Esophagus squamous epithelium (tissue), 5 donors: ENCODE results near the gene KRT40. TPM values are rescaled to one million over a fixed set of nuclear protein-coding genes. Genes with fewer than 3 reads are reported as not detected.

Experiments
- DNase-seq: peaks from one replicate; lab custom pipeline; 2025; lab: John Stamatoyannopoulos, UW
- H3K27ac ChIP-seq, 4 donors: fragments of 200-600 bp; sonication (generic); one replicate each; pipeline ENCODE4 v1.5.1; 2016 to 2019; ENCODE audit warnings: mild to moderate bottlenecking in 1 of 4
- H3K27me3 ChIP-seq, 4 donors: fragments of 200-600 bp; sonication (generic); 1 replicate in 3 of 4; 2 replicates in 1 of 4; pipeline versions ENCODE4 v1.5.1 to v1.6.0; 2017 to 2021; ENCODE audit warnings: antibody characterized with exemption in 1 of 4
- H3K36me3 ChIP-seq, 3 donors: fragments of 200-600 bp; sonication (generic); one replicate each; pipeline ENCODE4 v1.5.1; 2016 to 2019
- H3K4me1 ChIP-seq, 3 donors: fragments of 200-600 bp; sonication (generic); one replicate each; pipeline ENCODE4 v1.5.1; 2017 to 2019
- H3K4me3 ChIP-seq, 4 donors: fragments of 200-600 bp; sonication (generic); 1 replicate in 3 of 4; 2 replicates in 1 of 4; pipeline ENCODE4 v1.5.1; 2016 to 2019; ENCODE audit warnings: mild to moderate bottlenecking in 2 of 4, moderate library complexity in 1 of 4
- H3K9me3 ChIP-seq, 3 donors: fragments of 200-600 bp; sonication (generic); one replicate each; pipeline ENCODE4 v1.5.1; 2016 to 2019
- POLR2A ChIP-seq, 4 donors: fragments of 450-650 bp; IDR thresholded peaks; one replicate each; pipeline ENCODE4 v1.6.1; 2017; ENCODE audit warnings: antibody characterized with exemption in 4 of 4, mild to moderate bottlenecking in 4 of 4, moderate library complexity in 3 of 4
- WGBS, 2 donors: methylation state at CpG; one replicate each; pipeline ENCODE4 v1.1.5; 2018; 5-methylcytosine and 5-hydroxymethylcytosine counted together
- intact Hi-C: fragments of 100-400 bp; cut with DNase I; formaldehyde crosslinking; loops from one replicate; pipeline ENCODE4 v1.15.0; 2022
- total RNA-seq, 4 donors: library from RNA; depleted of rRNA; stranded (reverse); fragments of >200 nt; gene quantifications; one replicate each; pipeline ENCODE4 v1.1.0, GENCODE V29; 2016
- TF ChIP-seq, protein P1 (sequence below), 6 experiments: fragments of 450-650 bp in 4 of 6; fragments of 200-600 bp in 2 of 6; sonication (generic) in 2 of 6; IDR thresholded peaks; one replicate each; pipeline ENCODE4 v1.5.1; 2016 to 2019; ENCODE audit warnings: antibody characterized with exemption in 6 of 6, mild to moderate bottlenecking in 4 of 6, moderate library complexity in 4 of 6
- donor health status: DM: yes; HTN: yes; CAD: no.

KRT40 gene
- total RNA-seq, 4 donors from 2014 or later, result 0.19 TPM; not detected in 3

DNA sequence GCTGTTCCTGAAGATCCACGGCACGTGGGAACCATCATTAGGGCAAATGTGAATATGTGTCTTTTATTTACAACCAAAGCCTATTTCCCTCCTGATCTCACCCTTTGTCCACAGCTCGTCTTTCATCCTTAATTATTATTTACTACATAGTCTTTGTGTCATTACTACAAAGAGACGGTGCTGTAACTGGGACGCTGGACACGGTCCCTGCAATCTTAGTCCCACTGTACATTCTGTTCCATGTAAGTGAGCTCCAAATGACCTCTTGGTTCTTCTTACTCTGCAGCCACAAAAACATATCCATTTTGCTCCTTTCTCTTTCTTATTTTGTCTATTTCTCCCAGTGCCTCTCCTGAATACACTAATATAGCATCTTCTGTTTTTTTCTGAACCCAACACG lies 34.0 kb downstream of the KRT40 start:
- Histone ChIP-seq H3K4me3 (no peak overlapping the region), H3K4me1 (peaks cover 0 to 30% (median 9%) of the 10 kb centered on the region in 3 donors), H3K27ac (no peak overlapping the region), H3K9me3 (no peaks in the 10 kb centered on the region), H3K36me3 (no peaks in the 10 kb centered on the region), H3K27me3 (peaks cover 0 to 55% (median 0%) of the 10 kb centered on the region in 4 donors)
- DNase-seq, result no peak
- TF ChIP-seq, protein P1, sequence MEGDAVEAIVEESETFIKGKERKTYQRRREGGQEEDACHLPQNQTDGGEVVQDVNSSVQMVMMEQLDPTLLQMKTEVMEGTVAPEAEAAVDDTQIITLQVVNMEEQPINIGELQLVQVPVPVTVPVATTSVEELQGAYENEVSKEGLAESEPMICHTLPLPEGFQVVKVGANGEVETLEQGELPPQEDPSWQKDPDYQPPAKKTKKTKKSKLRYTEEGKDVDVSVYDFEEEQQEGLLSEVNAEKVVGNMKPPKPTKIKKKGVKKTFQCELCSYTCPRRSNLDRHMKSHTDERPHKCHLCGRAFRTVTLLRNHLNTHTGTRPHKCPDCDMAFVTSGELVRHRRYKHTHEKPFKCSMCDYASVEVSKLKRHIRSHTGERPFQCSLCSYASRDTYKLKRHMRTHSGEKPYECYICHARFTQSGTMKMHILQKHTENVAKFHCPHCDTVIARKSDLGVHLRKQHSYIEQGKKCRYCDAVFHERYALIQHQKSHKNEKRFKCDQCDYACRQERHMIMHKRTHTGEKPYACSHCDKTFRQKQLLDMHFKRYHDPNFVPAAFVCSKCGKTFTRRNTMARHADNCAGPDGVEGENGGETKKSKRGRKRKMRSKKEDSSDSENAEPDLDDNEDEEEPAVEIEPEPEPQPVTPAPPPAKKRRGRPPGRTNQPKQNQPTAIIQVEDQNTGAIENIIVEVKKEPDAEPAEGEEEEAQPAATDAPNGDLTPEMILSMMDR (IDR thresholded peaks at IDR 0.05), result no peak
- no peak for TF ChIP-seq POLR2A (IDR thresholded peaks at IDR 0.05)
- intact Hi-C loops, result no loop called here
- WGBS, 2 donors, result 73 to 83% methylated on average over 7 of the region's 7 CpGs

DNA sequence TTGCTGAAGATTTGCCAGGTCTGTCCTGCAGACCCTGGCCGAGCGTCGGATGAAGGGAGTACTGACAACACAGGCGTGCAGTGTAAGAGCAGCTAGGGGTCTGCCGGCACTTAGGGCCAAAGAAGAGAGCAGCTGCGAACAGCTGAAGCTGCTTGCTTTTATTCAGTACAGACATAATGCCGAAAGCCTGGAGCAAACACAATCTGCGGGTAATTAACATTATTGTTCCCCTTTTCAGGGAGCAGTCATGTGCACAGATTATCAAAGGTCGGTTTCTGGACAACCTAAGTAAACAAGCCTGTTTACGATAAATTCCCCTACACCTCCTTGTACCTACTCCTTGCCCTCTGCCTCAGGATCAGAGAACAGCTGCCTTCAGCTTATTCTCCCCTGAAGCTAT lies 34.7 kb downstream of the KRT40 start:
- H3K27ac ChIP-seq, result no peak overlapping the region
- intact Hi-C loops, result no loop called here
- no peaks in the 10 kb centered on the region for H3K9me3 ChIP-seq
- H3K4me3 ChIP-seq, result no peak overlapping the region
- H3K36me3 ChIP-seq, result no peaks in the 10 kb centered on the region
- H3K27me3 ChIP-seq, result peaks cover 0 to 50% (median 0%) of the 10 kb centered on the region in 4 donors
- peaks cover 0 to 25% (median 9%) of the 10 kb centered on the region in 3 donors for H3K4me1 ChIP-seq
- DNase-seq, result no peak
- TF ChIP-seq, protein P1 (IDR thresholded peaks at IDR 0.05), result no peak
- no peak for TF ChIP-seq POLR2A (IDR thresholded peaks at IDR 0.05)
- WGBS, 2 donors, result 53 to 65% methylated on average over 10 of the region's 10 CpGs

DNA sequence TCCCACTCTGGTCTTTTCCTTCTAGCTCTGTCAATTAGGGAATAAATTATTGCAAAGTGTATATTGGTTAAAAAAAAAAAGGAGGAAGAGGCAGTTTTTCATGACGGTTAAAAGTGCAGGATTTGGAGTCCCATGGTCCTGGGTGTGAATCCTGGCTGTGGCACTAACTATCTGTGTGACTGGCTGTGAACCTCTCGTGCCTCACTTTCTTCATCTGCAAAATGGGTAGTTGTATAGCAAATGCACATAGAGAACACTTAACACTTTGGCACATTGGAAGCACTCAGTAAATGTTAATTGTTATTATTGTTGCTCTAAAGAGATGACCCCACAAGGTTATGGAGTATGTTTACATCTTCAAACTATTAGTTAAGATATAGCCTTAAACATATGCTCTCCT lies 36.2 kb downstream of the KRT40 start:
- H3K27ac ChIP-seq, result no peak overlapping the region
- TF ChIP-seq, protein P1 (IDR thresholded peaks at IDR 0.05), result no peak
- no peak for TF ChIP-seq POLR2A (IDR thresholded peaks at IDR 0.05)
- WGBS, 2 donors, result 72 to 78% methylated on average over 2 of the region's 2 CpGs
- H3K4me3 ChIP-seq, result no peak overlapping the region
- peaks cover 0 to 10% (median 4%) of the 10 kb centered on the region in 3 donors for H3K4me1 ChIP-seq
- no peaks in the 10 kb centered on the region for H3K36me3 ChIP-seq
- no peak for DNase-seq
- intact Hi-C loops, result no loop called here
- H3K27me3 ChIP-seq, result peaks cover 0 to 45% (median 0%) of the 10 kb centered on the region in 4 donors
- no peaks in the 10 kb centered on the region for H3K9me3 ChIP-seq

DNA sequence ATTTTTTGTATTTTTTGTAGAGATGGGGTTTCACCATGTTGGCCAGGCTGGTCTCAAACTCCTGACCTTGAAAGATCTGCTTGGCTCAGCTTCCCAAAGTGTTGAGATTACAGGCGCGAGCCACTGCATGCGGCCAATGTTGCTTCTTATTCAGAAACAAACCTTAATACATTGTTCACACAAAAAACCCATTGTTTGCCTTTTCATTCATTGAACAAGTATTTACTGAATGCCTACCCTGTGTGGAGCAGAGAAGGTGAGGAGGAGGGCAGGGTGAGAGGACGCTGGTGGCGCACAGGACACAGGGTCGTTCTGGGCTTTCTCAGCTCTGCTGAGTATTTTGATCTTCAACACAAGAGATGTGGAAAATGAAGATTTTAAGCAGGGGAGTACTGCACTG lies 38.7 kb downstream of the KRT40 start:
- Histone ChIP-seq H3K4me1 (no peaks in the 10 kb centered on the region), H3K27me3 (peaks cover 0 to 40% (median 0%) of the 10 kb centered on the region in 4 donors), H3K9me3 (no peaks in the 10 kb centered on the region), H3K36me3 (no peaks in the 10 kb centered on the region), H3K27ac (no peak overlapping the region), H3K4me3 (no peak overlapping the region)
- DNase-seq, result no peak
- no peak for TF ChIP-seq POLR2A (IDR thresholded peaks at IDR 0.05)
- TF ChIP-seq, protein P1 (IDR thresholded peaks at IDR 0.05), result no peak
- WGBS, 2 donors, result 84 to 87% methylated on average over 6 of the region's 6 CpGs
- intact Hi-C loops, result no loop called here

DNA sequence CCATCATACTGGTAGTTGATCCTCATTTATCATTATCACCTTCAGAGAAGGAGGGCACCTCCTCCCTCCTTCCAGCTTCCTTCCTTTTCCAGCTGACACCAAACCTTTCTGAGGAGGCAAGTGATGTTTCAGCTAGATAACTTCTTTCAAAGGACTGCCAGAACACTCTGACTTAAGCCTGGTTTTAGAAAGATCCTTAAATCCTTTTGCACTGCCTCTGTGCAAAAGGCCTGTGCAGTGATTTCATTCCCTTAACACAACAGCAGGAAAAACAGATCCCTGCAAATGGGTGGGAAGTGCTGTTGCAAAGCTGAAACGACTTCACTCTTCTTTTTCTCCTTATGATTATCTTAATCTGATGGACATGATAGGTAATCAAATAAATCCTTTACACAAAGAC lies 39.6 kb downstream of the KRT40 start:
- Histone ChIP-seq H3K4me3 (no peak overlapping the region), H3K4me1 (no peaks in the 10 kb centered on the region), H3K27me3 (peaks cover 0 to 34% (median 0%) of the 10 kb centered on the region in 4 donors), H3K36me3 (no peaks in the 10 kb centered on the region), H3K27ac (no peak overlapping the region), H3K9me3 (no peaks in the 10 kb centered on the region)
- TF ChIP-seq, protein P1 (IDR thresholded peaks at IDR 0.05), result no peak
- TF ChIP-seq POLR2A (IDR thresholded peaks at IDR 0.05), result no peak
- 48 to 61% methylated on average over 1 of the region's 1 CpG for WGBS, 2 donors
- intact Hi-C loops, result no loop called here
- no peak for DNase-seq
